Heart left ventricle (tissue), 16 donors: ENCODE results near the gene ATRAID. TPM values are rescaled to one million over a fixed set of nuclear protein-coding genes. Genes with fewer than 3 reads are reported as not detected.

Source experiments
- ATAC-seq, 4 donors: fragments of 200-7000 bp; cut with Tn5 transposase; one replicate each; pipeline ENCODE4 v1.9.1; 2020 to 2022; ENCODE audit warnings: moderate library complexity in 4 of 4, mild to moderate bottlenecking in 3 of 4, moderate number of reproducible peaks in 1 of 4
- DNase-seq, 5 donors: peaks; one replicate each; pipeline ENCODE4 v3.0.0-alpha.2; 2020
- H3K27ac ChIP-seq, 12 donors: fragments of 200-600 bp; sonication (generic) in 4 of 12; one replicate each; pipeline versions ENCODE4 v1.5.0 to v1.8.0; 2016 to 2022; ENCODE audit warnings: mild to moderate bottlenecking in 2 of 12
- H3K27me3 ChIP-seq, 9 donors: fragments of 200-600 bp; sonication (generic) in 2 of 9; one replicate each; pipeline versions ENCODE4 v1.5.1 to v1.8.0; 2016 to 2022; ENCODE audit warnings: mild to moderate bottlenecking in 3 of 9
- H3K36me3 ChIP-seq, 9 donors: fragments of 200-600 bp; sonication (generic) in 2 of 9; one replicate each; pipeline versions ENCODE4 v1.5.0 to v1.8.0; 2018 to 2022; ENCODE audit warnings: mild to moderate bottlenecking in 2 of 9
- H3K4me1 ChIP-seq, 12 donors: fragments of 200-600 bp; sonication (generic) in 4 of 12; one replicate each; pipeline versions ENCODE4 v1.5.0 to v1.8.0; 2016 to 2022; ENCODE audit warnings: mild to moderate bottlenecking in 3 of 12
- H3K4me3 ChIP-seq, 12 donors: fragments of 200-600 bp; sonication (generic) in 4 of 12; one replicate each; pipeline versions ENCODE4 v1.5.0 to v1.8.0; 2017 to 2022; ENCODE audit warnings: mild to moderate bottlenecking in 9 of 12, moderate library complexity in 4 of 12
- H3K9me3 ChIP-seq, 12 donors: fragments of 200-600 bp; sonication (generic) in 4 of 12; one replicate each; pipeline versions ENCODE4 v1.5.0 to v1.8.0; 2016 to 2022; ENCODE audit warnings: mild to moderate bottlenecking in 1 of 12
- CTCF ChIP-seq, 12 donors: fragments of 200-600 bp; sonication (generic) in 4 of 12; IDR thresholded peaks; one replicate each; pipeline versions ENCODE4 v1.5.0 to v1.8.0; 2018 to 2022; ENCODE audit warnings: antibody characterized with exemption in 12 of 12, mild to moderate bottlenecking in 5 of 12
- POLR2A ChIP-seq, 2 donors: fragments of 450-650 bp; IDR thresholded peaks; one replicate each; pipeline ENCODE4 v1.6.1; 2017; ENCODE audit warnings: antibody characterized with exemption in 2 of 2, mild to moderate bottlenecking in 2 of 2, moderate library complexity in 2 of 2
- WGBS, 4 donors: extraction: QIAGEN DNeasy Blood & Tissue Kit in 2 of 4; methylation state at CpG; one replicate each; pipeline versions ENCODE4 v1.1.5 to v1.1.7; 2013 to 2018; 5-methylcytosine and 5-hydroxymethylcytosine counted together
- intact Hi-C, 10 donors: fragments of 100-400 bp; cut with DNase I; formaldehyde crosslinking; loops; one replicate each; pipeline versions ENCODE4 v1.11.1 to v1.14.2; 2022
- polyA plus RNA-seq, 2 donors: library from polyadenylated mRNA; stranded (reverse); fragments of 200-250 nt; gene quantifications; one replicate each; pipeline ENCODE4 v1.2.3, GENCODE V29; 2013
- total RNA-seq, 9 donors: library from RNA; depleted of rRNA in 2 of 9; stranded (reverse); fragments of >200 nt in 2 of 9; fragmentation: NEBNext Ultra II Directional in 3 of 9; extraction: Animal tissue kit (Norgen Biotek cat#: 25700) in 3 of 9; gene quantifications; one replicate each; pipeline versions ENCODE4 v1.1.0 to v1.2.4, GENCODE V29; 2016 to 2023
- donor health status: ischemic (EF 13 %, LVEDD 7.1; RV severe dilation, severe dysfunction).
- donor health status: healthy with polysubstance abuse.
- donor health status: DM: no; HTN: yes; CAD: no.
- donor health status: DM: no; HTN: no; CAD: no.
- donor health status: ischemic (EF 25% LVEDD 6.9; RV normal size, moderate dysfunction).
- donor health status: ischemic (EF 25% LVEDD 5.7; RV mildly dilated, moderate dysfunction).
- donor health status: healthy.
- donor health status: DM: yes; HTN: yes; CAD: no.
- donor health status: ischemic (EF 35%, LVEDD 5.7; RV mildly dilated, moderate dysfunction).
- donor health status: nonischemic (EF 11% LVEDD 7.7; RV severe dilation, severe dysfunction).
- donor health status: DM: yes; HTN: yes; CAD: no.
- donor health status: PGD.
- donor health status: ischemic (EF 29% LVEDD 5.4; RV normal size, mild dysfunction).
- donor health status: nonischemic (EF 23%, LVEDD 6.1; RV moderate dilation, normal function).

Gene ATRAID
- total and polyA plus RNA-seq, 11 donors, result 96.9 to 210 (median 144) TPM

GRCh38 chr2:27233341-27233740 is 21.5 kb downstream of the ATRAID start:
- ATAC-seq (peak in 1 of 4 donors; percentile 37), DNase-seq (no peak)
- 93 to 98% (median 94%) methylated on average over 8 to 14 of the region's 14 CpGs for WGBS, 4 donors
- Histone ChIP-seq H3K27me3 (no peaks in the 10 kb centered on the region), H3K36me3 (peaks cover 0 to 100% (median 98%) of the 10 kb centered on the region in 9 donors), H3K27ac (no peak overlapping the region), H3K4me1 (no peaks in the 10 kb centered on the region), H3K9me3 (no peaks in the 10 kb centered on the region), H3K4me3 (no peak overlapping the region)
- TF ChIP-seq CTCF (IDR thresholded peaks at IDR 0.05) (no peak), POLR2A (IDR thresholded peaks at IDR 0.05) (no peak)
- intact Hi-C loops, result no loop called here

DNA sequence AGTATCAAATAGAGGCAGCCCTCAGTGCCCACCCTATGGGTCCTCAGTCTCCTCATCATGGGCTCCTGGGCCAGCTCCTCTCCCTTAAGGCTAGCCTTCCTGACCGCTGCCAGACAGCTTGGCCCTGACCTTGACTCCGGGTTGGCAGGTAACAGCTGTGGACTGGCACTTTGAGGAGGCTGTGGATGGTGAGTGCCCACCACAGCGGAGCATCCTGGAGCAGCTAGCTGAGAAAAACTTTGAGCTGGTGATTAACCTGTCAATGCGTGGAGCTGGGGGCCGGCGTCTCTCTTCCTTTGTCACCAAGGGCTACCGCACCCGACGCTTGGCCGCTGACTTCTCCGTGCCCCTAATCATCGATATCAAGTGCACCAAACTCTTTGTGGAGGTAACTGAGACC is 24.3 kb downstream of the ATRAID start:
- TF ChIP-seq POLR2A (IDR thresholded peaks at IDR 0.05) (no peak), CTCF (IDR thresholded peaks at IDR 0.05) (no peak)
- intact Hi-C loops, result no loop called here
- Histone ChIP-seq H3K4me1 (no peaks in the 10 kb centered on the region), H3K9me3 (no peaks in the 10 kb centered on the region), H3K27me3 (no peaks in the 10 kb centered on the region), H3K27ac (no peak overlapping the region), H3K36me3 (peaks cover 0 to 100% (median 99%) of the 10 kb centered on the region in 9 donors), H3K4me3 (no peak overlapping the region)
- ATAC-seq (no peak), DNase-seq (no peak)
- 96 to 99% (median 97%) methylated on average over 12 of the region's 12 CpGs for WGBS, 4 donors

- H3K4me3 ChIP-seq, result no peak overlapping the region
- intact Hi-C loops, result no loop called here
- peaks cover 0 to 100% (median 99%) of the 10 kb centered on the region in 9 donors for H3K36me3 ChIP-seq
- no peaks in the 10 kb centered on the region for H3K4me1 ChIP-seq
- no peak overlapping the region for H3K27ac ChIP-seq
- ATAC-seq, result no peak
- H3K27me3 ChIP-seq, result no peaks in the 10 kb centered on the region
- DNase-seq, result no peak
- H3K9me3 ChIP-seq, result no peaks in the 10 kb centered on the region
- WGBS, 4 donors, result 87 to 96% (median 89%) methylated on average over 3 of the region's 3 CpGs
- TF ChIP-seq CTCF (IDR thresholded peaks at IDR 0.05) (no peak), POLR2A (IDR thresholded peaks at IDR 0.05) (no peak)
Observed at GRCh38 chr2:27236626-27237025, 24.8 kb downstream of the ATRAID start.

- no peak for DNase-seq
- peaks cover 0 to 100% (median 99%) of the 10 kb centered on the region in 9 donors for H3K36me3 ChIP-seq
Observed at GRCh38 chr2:27237341-27237945, 25.6 kb downstream of the ATRAID start.

More at GRCh38 chr2:27237341-27237945, 25.6 kb downstream of the ATRAID start:
- no peaks in the 10 kb centered on the region for H3K9me3 ChIP-seq
- H3K27me3 ChIP-seq, result no peaks in the 10 kb centered on the region
- WGBS, 4 donors, result 94 to 99% (median 97%) methylated on average over 11 to 15 of the region's 15 CpGs
- TF ChIP-seq POLR2A (IDR thresholded peaks at IDR 0.05) (no peak), CTCF (IDR thresholded peaks at IDR 0.05) (no peak)
- no peak overlapping the region for H3K27ac ChIP-seq
- H3K4me1 ChIP-seq, result peaks cover 0 to 4% (median 0%) of the 10 kb centered on the region in 12 donors
- intact Hi-C loops, result no loop called here
- no peak overlapping the region for H3K4me3 ChIP-seq
- ATAC-seq, result no peak
